ENCODE results near the gene USP35.

DNA sequence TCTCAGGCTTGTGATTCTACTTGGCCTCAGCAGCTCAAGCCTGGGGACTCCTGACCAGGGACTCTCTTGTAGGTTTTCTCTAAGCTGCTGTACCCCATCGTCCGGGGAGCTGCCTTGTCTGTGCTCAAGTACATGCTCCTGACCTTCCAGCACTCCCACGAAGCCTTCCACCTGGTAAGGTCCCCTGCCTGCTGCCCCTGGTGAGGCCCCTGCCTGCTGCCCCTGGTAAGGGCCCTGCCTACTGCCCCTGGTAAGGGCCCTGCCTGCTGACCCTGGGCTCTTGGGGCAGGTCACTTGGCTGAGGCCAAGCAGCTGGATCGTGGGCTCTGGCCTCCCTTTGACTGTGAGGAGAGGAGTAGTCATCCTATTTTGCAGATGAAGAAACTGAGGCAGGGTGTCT lies 11.3 kb downstream of the USP35 start:
- TF ChIP-seq, protein P1, sequence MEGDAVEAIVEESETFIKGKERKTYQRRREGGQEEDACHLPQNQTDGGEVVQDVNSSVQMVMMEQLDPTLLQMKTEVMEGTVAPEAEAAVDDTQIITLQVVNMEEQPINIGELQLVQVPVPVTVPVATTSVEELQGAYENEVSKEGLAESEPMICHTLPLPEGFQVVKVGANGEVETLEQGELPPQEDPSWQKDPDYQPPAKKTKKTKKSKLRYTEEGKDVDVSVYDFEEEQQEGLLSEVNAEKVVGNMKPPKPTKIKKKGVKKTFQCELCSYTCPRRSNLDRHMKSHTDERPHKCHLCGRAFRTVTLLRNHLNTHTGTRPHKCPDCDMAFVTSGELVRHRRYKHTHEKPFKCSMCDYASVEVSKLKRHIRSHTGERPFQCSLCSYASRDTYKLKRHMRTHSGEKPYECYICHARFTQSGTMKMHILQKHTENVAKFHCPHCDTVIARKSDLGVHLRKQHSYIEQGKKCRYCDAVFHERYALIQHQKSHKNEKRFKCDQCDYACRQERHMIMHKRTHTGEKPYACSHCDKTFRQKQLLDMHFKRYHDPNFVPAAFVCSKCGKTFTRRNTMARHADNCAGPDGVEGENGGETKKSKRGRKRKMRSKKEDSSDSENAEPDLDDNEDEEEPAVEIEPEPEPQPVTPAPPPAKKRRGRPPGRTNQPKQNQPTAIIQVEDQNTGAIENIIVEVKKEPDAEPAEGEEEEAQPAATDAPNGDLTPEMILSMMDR (IDR thresholded peaks at IDR 0.05; ENCODE audit: low read depth, low read length): no peak
- TF ChIP-seq POLR2A (IDR thresholded peaks at IDR 0.05; ENCODE audit: extremely low read depth, insufficient read length): no peak

All from NB4 (cell line).